H1 (cell line): Measurements from ENCODE around the gene ZFP69. TPM values are rescaled to one million over a fixed set of nuclear protein-coding genes. Genes with fewer than 3 reads are reported as not detected.

Experiments
- CTCF ChIA-PET: fragments of 300-600 bp; sonication (Branson Sonifier 250); formaldehyde crosslinking; loops from one replicate; lab custom pipeline; 2021; ENCODE audit not compliant: partially characterized antibody; lab: Charles Lee
- POLR2A ChIA-PET: fragments of 300-600 bp; sonication (Branson Sonifier 250); formaldehyde crosslinking; loops from one replicate; lab custom pipeline; 2021; ENCODE audit warnings: inconsistent platforms; ENCODE audit not compliant: partially characterized antibody; lab: Charles Lee
- DNase-seq, 2 experiments: peaks; one replicate each; pipeline versions ENCODE4 v3.0.0 to v3.0.0-alpha.2; 2010 to 2022; ENCODE audit warnings: low spot score in 2 of 2, low read depth in 1 of 2, mixed read lengths in 1 of 2
- FAIRE-seq: peaks from 2 replicates; lab custom pipeline; 2011; peaks lifted over from hg19 to GRCh38; lab: Jason Lieb, UNC
- H2AFZ ChIP-seq: 2 replicates; pipeline ENCODE4 v1.8.1; 2012; ENCODE audit warnings: low read length, inconsistent platforms
- H2AK5ac ChIP-seq: 2 replicates; pipeline ENCODE4 v1.6.1; 2013; ENCODE audit warnings: low read depth, low read length
- H2BK120ac ChIP-seq: replicated peaks from 2 replicates; pipeline ENCODE3; 2013; ENCODE audit warnings: low read depth, low read length, inconsistent platforms
- H2BK12ac ChIP-seq: 2 replicates; pipeline ENCODE4 v1.6.1; 2013; ENCODE audit warnings: low read depth, low read length
- H2BK15ac ChIP-seq: 2 replicates; pipeline ENCODE4 v1.6.1; 2013; ENCODE audit warnings: low read length
- H2BK20ac ChIP-seq: 2 replicates; pipeline ENCODE4 v1.6.1; 2013; ENCODE audit warnings: low read length
- H2BK5ac ChIP-seq: 2 replicates; pipeline ENCODE4 v1.6.1; 2013; ENCODE audit warnings: low read depth, low read length
- H3K14ac ChIP-seq: 2 replicates; pipeline ENCODE4 v1.6.1; 2013; ENCODE audit warnings: inconsistent platforms; ENCODE audit not compliant: insufficient read length
- H3K18ac ChIP-seq: 2 replicates; pipeline ENCODE4 v1.6.1; 2013; ENCODE audit warnings: low read length; ENCODE audit errors: extremely low read depth
- H3K23ac ChIP-seq: 2 replicates; pipeline ENCODE4 v1.6.1; 2013; ENCODE audit warnings: inconsistent platforms; ENCODE audit not compliant: insufficient read length
- H3K23me2 ChIP-seq: 2 replicates; pipeline ENCODE4 v1.6.1; 2013; ENCODE audit warnings: low read depth, low read length
- H3K27ac ChIP-seq: 2 replicates; pipeline ENCODE4 v1.6.1; 2011; ENCODE audit warnings: low read depth, low read length, inconsistent platforms
- H3K27me3 ChIP-seq, 4 experiments: replicated peaks in 1 of 4; 1 replicate in 1 of 4; 2 replicates in 3 of 4; pipeline versions ENCODE4 v1.6.1 to v1.8.1; 2011 to 2013; ENCODE audit warnings: low read length in 3 of 4, mild to moderate bottlenecking in 3 of 4, inconsistent platforms in 2 of 4, mixed read lengths in 2 of 4, moderate library complexity in 1 of 4; ENCODE audit not compliant: control insufficient read depth in 3 of 4, insufficient read depth in 3 of 4; ENCODE audit errors: extremely low read depth in 1 of 4
- H3K36me3 ChIP-seq, 4 experiments: 2 replicates each; pipeline versions ENCODE4 v1.6.1 to v1.8.1; 2011 to 2013; ENCODE audit warnings: mild to moderate bottlenecking in 4 of 4, low read length in 3 of 4, moderate library complexity in 2 of 4, control low read depth in 1 of 4, inconsistent platforms in 1 of 4; ENCODE audit not compliant: insufficient read depth in 4 of 4, control insufficient read depth in 2 of 4
- H3K4ac ChIP-seq: replicated peaks from 2 replicates; pipeline ENCODE3; 2013; ENCODE audit warnings: low read length, low read depth, mixed read lengths, inconsistent platforms; ENCODE audit not compliant: insufficient read length
- H3K4me1 ChIP-seq, 4 experiments: replicated peaks in 1 of 4; 1 replicate in 1 of 4; 2 replicates in 3 of 4; pipeline versions ENCODE4 v1.6.1 to v1.8.1; 2011 to 2013; ENCODE audit warnings: low read length in 3 of 4, inconsistent platforms in 2 of 4, mixed read lengths in 1 of 4; ENCODE audit not compliant: insufficient read depth in 4 of 4, control insufficient read depth in 3 of 4
- H3K4me2 ChIP-seq, 2 experiments: 2 replicates each; pipeline versions ENCODE4 v1.6.1 to v1.8.1; 2011 to 2013; ENCODE audit warnings: low read depth in 2 of 2, low read length in 2 of 2, control low read depth in 1 of 2, inconsistent platforms in 1 of 2, mild to moderate bottlenecking in 1 of 2; ENCODE audit not compliant: insufficient read depth in 1 of 2
- H3K4me3 ChIP-seq, 4 experiments: fragments of 200-600, 300-600 bp in 1 of 4; sonication (generic), shearing (Covaris generic), sonication (Bioruptor Twin) in 1 of 4; 2 replicates each; pipeline versions ENCODE4 v1.5.1 to v1.8.1; 2011 to 2016; ENCODE audit warnings: low read length in 4 of 4, low read depth in 3 of 4, control low read depth in 2 of 4, inconsistent platforms in 2 of 4, mild to moderate bottlenecking in 2 of 4, mixed read lengths in 1 of 4, moderate library complexity in 1 of 4; ENCODE audit not compliant: insufficient read depth in 2 of 4; ENCODE audit errors: extremely low read depth in 1 of 4
- H3K56ac ChIP-seq: replicated peaks from 2 replicates; pipeline ENCODE3; 2013; ENCODE audit warnings: low read depth, mild to moderate bottlenecking, mixed read lengths, low read length, inconsistent platforms; ENCODE audit not compliant: insufficient read length
- H3K79me1 ChIP-seq: 2 replicates; pipeline ENCODE4 v1.6.1; 2013; ENCODE audit warnings: low read depth, low read length, control low read depth
- H3K79me2 ChIP-seq, 2 experiments: 2 replicates each; pipeline versions ENCODE4 v1.6.1 to v1.8.1; 2012 to 2013; ENCODE audit warnings: low read length in 2 of 2, mild to moderate bottlenecking in 2 of 2, inconsistent platforms in 1 of 2; ENCODE audit not compliant: insufficient read depth in 2 of 2, control insufficient read depth in 1 of 2
- H3K9ac ChIP-seq, 4 experiments: replicated peaks in 1 of 4; 1 replicate in 1 of 4; 2 replicates in 3 of 4; pipeline versions ENCODE4 v1.6.1 to v1.8.1; 2011 to 2013; ENCODE audit warnings: low read depth in 3 of 4, low read length in 3 of 4, control low read depth in 2 of 4, mild to moderate bottlenecking in 2 of 4, moderate library complexity in 2 of 4, inconsistent platforms in 1 of 4; ENCODE audit errors: extremely low read depth in 1 of 4
- H3K9me3 ChIP-seq, 2 experiments: 2 replicates each; pipeline versions ENCODE4 v1.6.1 to v1.8.1; 2012 to 2013; ENCODE audit warnings: mild to moderate bottlenecking in 2 of 2, moderate library complexity in 2 of 2, control low read depth in 1 of 2, inconsistent platforms in 1 of 2, low read depth in 1 of 2, low read length in 1 of 2, mixed read lengths in 1 of 2; ENCODE audit not compliant: insufficient read depth in 2 of 2
- H4K20me1 ChIP-seq, 2 experiments: replicated peaks in 1 of 2; 2 replicates each; pipeline versions ENCODE3 to v1.8.1; 2011 to 2013; ENCODE audit warnings: inconsistent platforms in 2 of 2, low read length in 2 of 2, mild to moderate bottlenecking in 1 of 2; ENCODE audit not compliant: insufficient read depth in 2 of 2, control insufficient read depth in 1 of 2
- H4K5ac ChIP-seq: 2 replicates; pipeline ENCODE4 v1.6.1; 2013; ENCODE audit warnings: low read length, low read depth, mixed read lengths, inconsistent platforms; ENCODE audit not compliant: insufficient read length
- H4K8ac ChIP-seq: 2 replicates; pipeline ENCODE4 v1.8.0; 2013; ENCODE audit warnings: mild to moderate bottlenecking, moderate library complexity, low read length, inconsistent platforms; ENCODE audit not compliant: insufficient read depth; ENCODE audit errors: extremely low read depth
- H4K91ac ChIP-seq: replicated peaks from 2 replicates; pipeline ENCODE3; 2013; ENCODE audit warnings: low read length, mixed read lengths, inconsistent platforms; ENCODE audit not compliant: insufficient read length
- ATF3 ChIP-seq: IDR thresholded peaks from 2 replicates; pipeline ENCODE4 v1.6.1; 2011; ENCODE audit warnings: low read depth, mild to moderate bottlenecking, low read length; ENCODE audit not compliant: insufficient read depth
- BCL11A ChIP-seq, 2 experiments: IDR thresholded peaks; one replicate each; pipeline ENCODE4 v1.6.1; 2011; ENCODE audit warnings: low read depth in 2 of 2, low read length in 2 of 2, mild to moderate bottlenecking in 2 of 2
- CEBPB ChIP-seq: IDR thresholded peaks from 2 replicates; pipeline ENCODE4 v1.6.1; 2012; ENCODE audit warnings: low read depth, low read length
- JUND ChIP-seq: IDR thresholded peaks from 2 replicates; pipeline ENCODE4 v1.6.1; 2011; ENCODE audit warnings: mild to moderate bottlenecking, improper control_type of control experiment, low read length
- KDM5A ChIP-seq: fragments of 200-600 bp; IDR thresholded peaks from 2 replicates; pipeline ENCODE4 v1.7.1; 2012; ENCODE audit warnings: mild to moderate bottlenecking, low read length, inconsistent platforms, mixed read lengths
- PHF8 ChIP-seq: fragments of 200-600 bp; sonication (generic); conservative IDR thresholded peaks from 2 replicates; pipeline ENCODE4 v1.7.1; 2012; ENCODE audit warnings: low read depth, mild to moderate bottlenecking, inconsistent platforms, low read length, moderate library complexity
- POLR2A ChIP-seq, 2 experiments: IDR thresholded peaks; 1 replicate in 1 of 2; 2 replicates in 1 of 2; pipeline ENCODE4 v1.6.1; 2011; ENCODE audit warnings: low read depth in 2 of 2, low read length in 2 of 2, mild to moderate bottlenecking in 2 of 2; ENCODE audit errors: control extremely low read depth in 1 of 2
- SIN3A ChIP-seq, 2 experiments: IDR thresholded peaks in 1 of 2; conservative IDR thresholded peaks in 1 of 2; 2 replicates each; pipeline ENCODE4 v1.6.1; 2011 to 2012; ENCODE audit warnings: low read length in 2 of 2, improper control_type of control experiment in 1 of 2, low read depth in 1 of 2, mild to moderate bottlenecking in 1 of 2
- SUZ12 ChIP-seq: fragments of 200-600 bp; sonication (generic); IDR thresholded peaks from 2 replicates; pipeline ENCODE4 v1.6.1; 2012; ENCODE audit warnings: mild to moderate bottlenecking, inconsistent platforms, low read length, moderate library complexity, mixed read lengths
- TAF1 ChIP-seq: IDR thresholded peaks from 2 replicates; pipeline ENCODE4 v1.6.1; 2011; ENCODE audit warnings: mild to moderate bottlenecking, low read depth, low read length
- WGBS, 2 experiments: shearing (Covaris generic) in 1 of 2; methylation state at CpG; one replicate each; pipeline versions ENCODE4 v1.1.6 to v1.1.7; 2013 to 2015; ENCODE audit warnings: low lambda C conversion rate in 2 of 2, mixed read lengths in 2 of 2, inconsistent platforms in 1 of 2, low coverage in 1 of 2, missing lambda C conversion rate in 1 of 2; ENCODE audit not compliant: insufficient replicate concordance in 2 of 2, insufficient coverage in 1 of 2, insufficient read length in 1 of 2; ENCODE audit errors: extremely low coverage in 1 of 2, missing lambda C conversion rate in 1 of 2; 5-methylcytosine and 5-hydroxymethylcytosine counted together
- polyA plus RNA-seq, 7 experiments: library from polyadenylated mRNA; depleted of rRNA in 3 of 7; stranded (reverse) in 5 of 7; unstranded in 2 of 7; fragments of >200 nt in 5 of 7; fragments of 200-250 nt in 2 of 7; gene quantifications; 1 replicate in 5 of 7; 2 replicates in 1 of 7; 4 replicates in 1 of 7; pipeline versions ENCODE4 v1.2.1 to v1.2.3, GENCODE V29; 2011 to 2013; ENCODE audit warnings: missing spikeins in 2 of 7, mixed read lengths in 2 of 7
- total RNA-seq: library from RNA; stranded (reverse); fragmentation: NEBNext Ultra II Directional; extraction: Animal tissue kit (Norgen Biotek cat#: 25700); gene quantifications from 2 replicates; pipeline ENCODE4 v1.2.1, GENCODE V29; 2021

ZFP69 gene
- total and polyA plus RNA-seq, 2 of the 8 experiments (the other 6 are each of a cell fraction or from before 2014, with no cell fraction given): 1.0 to 4.3 TPM

DNA sequence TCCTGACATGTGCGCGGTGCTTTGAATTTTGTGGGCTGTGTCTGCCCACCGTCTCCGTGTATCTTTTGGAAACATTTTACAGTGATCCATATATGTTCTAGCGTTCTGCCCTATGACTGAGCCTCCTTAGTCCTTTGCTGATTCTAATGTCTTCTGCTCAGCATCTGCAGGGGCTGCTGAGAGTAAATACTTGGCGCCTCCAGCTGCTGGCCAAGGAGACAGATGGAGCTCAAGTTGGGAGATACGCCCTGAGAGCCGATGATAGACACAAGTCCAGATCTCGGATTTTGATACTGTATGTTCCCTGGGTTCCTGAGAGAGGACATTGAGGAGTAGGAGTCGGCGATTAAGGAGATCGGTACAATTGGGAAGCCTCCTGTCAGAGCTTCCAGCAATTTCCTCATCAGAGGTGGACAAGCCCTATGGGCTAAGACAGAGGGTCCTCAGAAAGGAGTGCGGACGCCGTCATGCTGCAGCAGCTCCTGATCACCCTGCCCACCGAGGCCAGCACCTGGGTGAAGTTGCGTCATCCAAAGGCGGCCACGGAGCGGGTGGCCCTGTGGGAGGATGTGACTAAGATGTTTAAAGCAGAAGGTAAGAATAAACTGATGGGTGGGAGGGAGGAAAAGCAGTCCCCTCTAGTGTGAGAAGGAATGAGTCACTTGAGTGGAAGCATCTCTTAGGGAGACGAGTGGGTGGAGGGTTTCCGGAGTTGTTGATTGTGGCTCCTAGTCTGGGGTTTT lies 26.4 kb upstream of the ZFP69 start:
- Histone ChIP-seq H3K18ac (peak overlapping the region; percentile 62; the same call in 1 of the 2 replicates), H3K79me1 (no peaks in the 10 kb centered on the region), H3K27me3 (no peaks in the 10 kb centered on the region), H3K4me2 (peak overlapping the region; percentile 79 to 97), H4K91ac (no peak overlapping the region), H4K8ac (peak overlapping the region; percentile 66; the same call in 1 of the 2 replicates), H3K9ac (peak overlapping the region; percentile 76 to 89 (median 79)), H3K27ac (no peak overlapping the region), H3K79me2 (peaks cover 0 to 6% of the 10 kb centered on the region in 2 experiments; a peak in 1 of 4 replicates), H4K20me1 (no peaks in the 10 kb centered on the region), H3K14ac (no peak overlapping the region), H2BK12ac (peak overlapping the region; percentile 71), H4K5ac (peak overlapping the region; percentile 49), H3K36me3 (peaks cover 0 to 28% (median 8%) of the 10 kb centered on the region in 4 experiments; a peak in 4 of 8 replicates), H2BK20ac (no peak overlapping the region), H3K4ac (no peak overlapping the region), H3K56ac (peak overlapping the region; percentile 26), H3K23ac (no peak overlapping the region), H2BK120ac (no peak overlapping the region), H2BK15ac (no peak overlapping the region), H3K4me3 (peak overlapping the region; percentile 62 to 76 (median 68)), H2AFZ (peak overlapping the region; percentile 76), H3K4me1 (peaks cover 0 to 8% (median 2%) of the 10 kb centered on the region in 4 experiments; a peak in 5 of 7 replicates), H3K9me3 (peaks cover 7 to 17% of the 10 kb centered on the region in 2 experiments; a peak in 3 of 4 replicates), H3K23me2 (peaks cover 10% of the 10 kb centered on the region; the same call in 1 of the 2 replicates), H2BK5ac (peak overlapping the region; percentile 67; the same call in 1 of the 2 replicates), H2AK5ac (peak overlapping the region; percentile 61; the same call in 1 of the 2 replicates)
- 36% methylated on average over 22 of the region's 22 CpGs; no CpG with 5 or more reads in 1 of the 2 experiments for WGBS, 2 experiments
- FAIRE-seq (no peak), DNase-seq (peak in 1 of 2 experiments; percentile 47)
- ChIA-PET CTCF (interaction anchor here (0.5 to 1.6 kb wide), 7 partner anchors 10 to 146 kb away, joined by 3 to 4 read pairs (median 3); no protein-coding TSS in a partner anchor), POLR2A (interaction anchor here (0.7 to 2.0 kb wide), 20 partner anchors 10 to 410 kb away, joined by 3 to 8 read pairs (median 4); partner anchors contain the start of genes CAP1, NFYC, ZFP69 and ZNF684)
- TF ChIP-seq SUZ12 (no peak), SIN3A (conservative IDR thresholded peaks at IDR 0.05 in 1 of 2, IDR thresholded peaks at IDR 0.05 in 1 of 2; ENCODE audit: low read depth in 1 of 2, low read length in 2 of 2) (0 out of 4 replicates have a peak, but pooled peaks of 1 of the 2 experiments have one; percentile 9), BCL11A (IDR thresholded peaks at IDR 0.05; ENCODE audit: low read depth in 2 of 2, low read length in 2 of 2) (no peak), CEBPB (peak; percentile 88), ATF3 (0 out of 2 replicates have a peak, but pooled peaks have one; percentile 21), TAF1 (0 out of 2 replicates have a peak, but pooled peaks have one; percentile 13), KDM5A (no peak), POLR2A (IDR thresholded peaks at IDR 0.05; ENCODE audit: control extremely low read depth in 1 of 2, low read depth in 2 of 2, low read length in 2 of 2) (peak in 1 of 2 experiments; percentile 54; a peak in 2 of 3 replicates), PHF8 (0 out of 2 replicates have a peak, but pooled peaks have one; percentile 2), JUND (peak; percentile 75)
